OCI-LY7 (cell line): ENCODE results near the gene ECT2L.

Experiments used
- CTCF ChIP-seq: fragments of 200-600 bp; sonication (generic); conservative IDR thresholded peaks from 2 replicates; pipeline ENCODE4 v1.5.1; 2014; ENCODE audit warnings: mild to moderate bottlenecking, antibody characterized with exemption, low read length, moderate library complexity, mixed read lengths
- EZH2phosphoT487 ChIP-seq: fragments of 200-600 bp; sonication (generic); IDR thresholded peaks from 2 replicates; pipeline ENCODE4 v1.6.1; 2018; ENCODE audit warnings: low read depth, borderline replicate concordance, mild to moderate bottlenecking, mixed run types, antibody characterized with exemption, low read length, moderate library complexity, mixed read lengths

DNA sequence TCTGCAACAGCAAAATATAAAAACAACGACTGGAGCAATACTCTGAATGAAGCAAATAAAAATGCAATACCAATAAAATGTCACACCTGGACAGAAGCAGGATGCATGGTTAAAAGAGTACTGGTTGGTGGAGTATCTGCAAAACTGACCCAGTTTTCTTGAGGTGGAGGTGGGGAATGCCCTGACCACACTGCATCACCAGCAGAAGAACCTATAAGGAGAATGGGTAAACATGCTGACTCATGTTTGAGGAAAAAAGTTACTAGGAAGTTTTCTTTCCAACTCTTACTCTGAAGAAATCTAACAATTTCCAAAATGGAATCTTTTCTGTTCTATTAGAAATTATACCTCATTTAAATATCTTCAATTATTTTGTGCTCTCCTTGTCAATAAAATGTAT is 148.5 kb downstream of the ECT2L start:
- TF ChIP-seq CTCF (no peak), EZH2phosphoT487 (no peak)
